KMS-11 (cell line): Measurements from ENCODE around the gene MCF2L.

Experiments
- H2AFZ ChIP-seq: fragments of 200-600 bp; sonication (generic); 2 replicates; pipeline ENCODE4 v1.6.1; 2016; ENCODE audit warnings: antibody characterized with exemption, mixed run types, low read depth
- H3K27ac ChIP-seq: fragments of 200-600 bp; sonication (generic); 2 replicates; pipeline ENCODE4 v1.6.1; 2016; ENCODE audit warnings: mild to moderate bottlenecking, mixed run types
- H3K27me3 ChIP-seq: fragments of 200-600 bp; sonication (generic); 2 replicates; pipeline ENCODE4 v1.6.1; 2017; ENCODE audit warnings: mild to moderate bottlenecking, low read depth, mixed run types, moderate library complexity; ENCODE audit not compliant: insufficient read depth
- H3K36me3 ChIP-seq: fragments of 200-600 bp; sonication (generic); 2 replicates; pipeline ENCODE4 v1.6.1; 2017; ENCODE audit warnings: mild to moderate bottlenecking, mixed run types; ENCODE audit not compliant: insufficient read depth
- H3K4me1 ChIP-seq: fragments of 200-600 bp; sonication (generic); 2 replicates; pipeline ENCODE4 v1.6.1; 2016; ENCODE audit warnings: mild to moderate bottlenecking, low read depth, mixed run types; ENCODE audit not compliant: poor library complexity, severe bottlenecking
- H3K4me2 ChIP-seq: fragments of 200-600 bp; sonication (generic); 2 replicates; pipeline ENCODE4 v1.7.0; 2016; ENCODE audit warnings: mild to moderate bottlenecking, mixed run types
- H3K4me3 ChIP-seq: fragments of 200-600 bp; sonication (generic); IDR thresholded peaks from 2 replicates; pipeline ENCODE4 v1.6.1; 2017; ENCODE audit warnings: low read depth, low read length, mixed read lengths; ENCODE audit not compliant: insufficient read depth
- H3K79me2 ChIP-seq: fragments of 200-600 bp; sonication (generic); 2 replicates; pipeline ENCODE4 v1.6.1; 2016; ENCODE audit warnings: low read depth, mixed run types; ENCODE audit not compliant: insufficient read depth
- H3K9ac ChIP-seq: fragments of 200-600 bp; sonication (generic); 2 replicates; pipeline ENCODE4 v1.6.1; 2016; ENCODE audit warnings: mild to moderate bottlenecking, mixed run types
- H4K20me1 ChIP-seq: fragments of 200-600 bp; sonication (generic); 2 replicates; pipeline ENCODE4 v1.6.1; 2016; ENCODE audit warnings: mild to moderate bottlenecking, mixed run types; ENCODE audit not compliant: insufficient read depth
- TF ChIP-seq, protein P1 (sequence below): fragments of 200-600 bp; sonication (generic); conservative IDR thresholded peaks from 2 replicates; pipeline ENCODE4 v1.6.1; 2017; ENCODE audit warnings: low read depth, mild to moderate bottlenecking, antibody characterized with exemption, low read length, moderate library complexity, mixed read lengths

The MCF2L gene

DNA sequence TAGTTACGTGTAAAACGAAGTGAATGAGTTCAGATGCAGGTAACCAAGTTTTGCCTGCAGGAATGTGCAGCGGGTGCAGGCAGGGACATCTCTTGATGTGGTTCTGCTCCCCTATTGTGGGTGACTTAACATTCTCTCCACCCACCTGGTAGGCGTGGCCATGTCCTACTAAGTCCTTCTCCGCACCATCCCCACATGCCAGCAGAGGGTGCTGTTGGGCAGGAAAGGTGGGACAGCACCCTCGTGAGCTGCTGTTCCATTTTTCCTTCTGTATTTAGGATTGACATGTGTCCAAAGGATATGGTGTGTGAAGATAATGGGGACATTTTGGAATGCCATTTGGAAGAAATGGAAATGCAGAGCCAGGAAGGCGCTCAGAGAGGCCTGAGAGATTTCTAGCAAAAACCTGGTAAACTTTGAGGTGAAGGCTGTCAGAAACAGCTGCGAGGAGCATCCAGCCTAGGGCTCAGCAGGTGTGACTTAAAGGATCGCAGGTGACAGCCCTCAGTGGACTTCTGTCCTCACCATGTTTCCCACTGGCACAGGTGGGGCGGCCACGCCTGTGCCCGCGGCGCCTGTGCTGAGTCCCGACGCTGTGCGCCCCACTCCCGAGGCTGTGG is 26.2 kb upstream of the MCF2L start:
- H3K4me1 ChIP-seq = no peaks in the 10 kb centered on the region
- H2AFZ ChIP-seq = peak overlapping the region; percentile 85
- H4K20me1 ChIP-seq = no peaks in the 10 kb centered on the region
- no peaks in the 10 kb centered on the region for H3K79me2 ChIP-seq
- H3K27me3 ChIP-seq = no peaks in the 10 kb centered on the region
- H3K36me3 ChIP-seq = no peaks in the 10 kb centered on the region
- no peak overlapping the region for H3K27ac ChIP-seq
- no peak overlapping the region for H3K9ac ChIP-seq
- TF ChIP-seq, protein P1, sequence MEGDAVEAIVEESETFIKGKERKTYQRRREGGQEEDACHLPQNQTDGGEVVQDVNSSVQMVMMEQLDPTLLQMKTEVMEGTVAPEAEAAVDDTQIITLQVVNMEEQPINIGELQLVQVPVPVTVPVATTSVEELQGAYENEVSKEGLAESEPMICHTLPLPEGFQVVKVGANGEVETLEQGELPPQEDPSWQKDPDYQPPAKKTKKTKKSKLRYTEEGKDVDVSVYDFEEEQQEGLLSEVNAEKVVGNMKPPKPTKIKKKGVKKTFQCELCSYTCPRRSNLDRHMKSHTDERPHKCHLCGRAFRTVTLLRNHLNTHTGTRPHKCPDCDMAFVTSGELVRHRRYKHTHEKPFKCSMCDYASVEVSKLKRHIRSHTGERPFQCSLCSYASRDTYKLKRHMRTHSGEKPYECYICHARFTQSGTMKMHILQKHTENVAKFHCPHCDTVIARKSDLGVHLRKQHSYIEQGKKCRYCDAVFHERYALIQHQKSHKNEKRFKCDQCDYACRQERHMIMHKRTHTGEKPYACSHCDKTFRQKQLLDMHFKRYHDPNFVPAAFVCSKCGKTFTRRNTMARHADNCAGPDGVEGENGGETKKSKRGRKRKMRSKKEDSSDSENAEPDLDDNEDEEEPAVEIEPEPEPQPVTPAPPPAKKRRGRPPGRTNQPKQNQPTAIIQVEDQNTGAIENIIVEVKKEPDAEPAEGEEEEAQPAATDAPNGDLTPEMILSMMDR = peak; percentile 85
- H3K4me3 ChIP-seq = no peak overlapping the region
- H3K4me2 ChIP-seq = peak overlapping the region; percentile 31

- H3K4me3 ChIP-seq = no peak overlapping the region
- no peaks in the 10 kb centered on the region for H3K4me1 ChIP-seq
- no peaks in the 10 kb centered on the region for H3K27me3 ChIP-seq
- H3K4me2 ChIP-seq = peak overlapping the region; percentile 31
- no peaks in the 10 kb centered on the region for H3K36me3 ChIP-seq
- peak overlapping the region; percentile 32; the same call in 1 of the 2 replicates for H3K9ac ChIP-seq
- no peak overlapping the region for H3K27ac ChIP-seq
- no peaks in the 10 kb centered on the region for H4K20me1 ChIP-seq
- H2AFZ ChIP-seq = peak overlapping the region; percentile 85
- TF ChIP-seq, protein P1 = no peak
- H3K79me2 ChIP-seq = no peaks in the 10 kb centered on the region
Observed at GRCh38 chr13:112943309-112944125, 25.5 kb upstream of the MCF2L start.

DNA sequence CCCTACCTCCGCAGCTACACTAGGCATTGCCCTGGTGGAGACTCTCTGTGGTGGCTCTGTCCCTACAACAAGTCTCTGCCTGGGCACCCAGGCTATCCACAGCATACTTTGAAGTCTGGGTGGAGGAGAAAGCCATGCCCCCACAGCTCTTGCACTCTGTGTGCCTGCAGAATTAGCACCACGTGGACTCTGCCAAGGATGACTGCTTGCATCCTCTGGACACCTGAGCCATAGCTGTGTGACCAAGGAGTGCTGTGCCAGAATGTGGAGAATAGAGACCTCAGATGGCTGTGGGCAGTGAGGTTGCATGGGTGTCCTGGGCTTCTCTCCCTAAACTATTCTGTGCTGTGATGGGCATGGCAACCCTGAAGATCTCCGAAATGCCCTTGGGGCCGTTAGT is 21.2 kb upstream of the MCF2L start:
- no peaks in the 10 kb centered on the region for H4K20me1 ChIP-seq
- H3K27ac ChIP-seq = no peak overlapping the region
- H3K4me1 ChIP-seq = no peaks in the 10 kb centered on the region
- no peaks in the 10 kb centered on the region for H3K27me3 ChIP-seq
- no peak overlapping the region for H3K9ac ChIP-seq
- TF ChIP-seq, protein P1 = no peak
- H3K4me2 ChIP-seq = no peak overlapping the region
- no peaks in the 10 kb centered on the region for H3K79me2 ChIP-seq
- no peak overlapping the region for H3K4me3 ChIP-seq
- no peak overlapping the region for H2AFZ ChIP-seq
- no peaks in the 10 kb centered on the region for H3K36me3 ChIP-seq

GRCh38 chr13:112951674-112952371 is 17.2 kb upstream of the MCF2L start:
- Histone ChIP-seq H3K4me2 (no peak overlapping the region), H3K36me3 (no peaks in the 10 kb centered on the region), H3K4me3 (no peak overlapping the region), H3K9ac (no peak overlapping the region), H3K27ac (no peak overlapping the region), H2AFZ (no peak overlapping the region), H3K79me2 (no peaks in the 10 kb centered on the region), H3K4me1 (no peaks in the 10 kb centered on the region), H4K20me1 (no peaks in the 10 kb centered on the region), H3K27me3 (no peaks in the 10 kb centered on the region)
- TF ChIP-seq, protein P1 = no peak
